Adrenal gland (tissue), 12 donors: ENCODE measurements around the gene BAG3. TPM values are rescaled to one million over a fixed set of nuclear protein-coding genes. Genes with fewer than 3 reads are reported as not detected.
A peak's percentile ranks its signal among the peaks of the same experiment; 100 is the strongest.
"Not testable (repeated sequence)": the region's sequence is repeated elsewhere in the genome, so short reads cannot be mapped to it uniquely, and the experiment has no call there.

Source experiments
- DNase-seq, 7 donors: peaks; one replicate each; pipeline ENCODE4 v3.0.0-alpha.2; 2019 to 2020
- H3K27ac ChIP-seq, 5 donors: fragments of 200-600 bp; sonication (generic) in 4 of 5; 1 replicate in 3 of 5; 2 replicates in 2 of 5; pipeline versions ENCODE4 v1.5.1 to v1.8.0; 2016 to 2020; ENCODE audit warnings: mild to moderate bottlenecking in 1 of 5
- H3K27me3 ChIP-seq: fragments of 200-600 bp; 2 replicates; pipeline ENCODE4 v1.8.0; 2021
- H3K36me3 ChIP-seq, 2 donors: fragments of 200-600 bp; replicated peaks in 1 of 2; 1 replicate in 1 of 2; 2 replicates in 1 of 2; pipeline versions ENCODE4 v1.5.1 to v1.8.0; 2018 to 2022
- H3K4me1 ChIP-seq, 2 donors: fragments of 200-600 bp; replicated peaks in 1 of 2; 1 replicate in 1 of 2; 2 replicates in 1 of 2; pipeline versions ENCODE4 v1.5.1 to v1.8.0; 2018 to 2021
- H3K4me3 ChIP-seq, 4 donors: fragments of 200-600 bp; sonication (generic) in 3 of 4; one replicate each; pipeline ENCODE4 v1.5.1; 2016 to 2018
- H3K9me3 ChIP-seq, 3 donors: fragments of 200-600 bp; sonication (generic) in 1 of 3; replicated peaks in 1 of 3; 1 replicate in 2 of 3; 2 replicates in 1 of 3; pipeline versions ENCODE4 v1.5.1 to v1.8.0; 2016 to 2021
- CTCF ChIP-seq, 6 experiments: fragments of 450-650 bp in 4 of 6; fragments of 200-600 bp in 2 of 6; sonication (generic) in 1 of 6; IDR thresholded peaks; 1 replicate in 5 of 6; 2 replicates in 1 of 6; pipeline versions ENCODE4 v1.5.1 to v1.8.0; 2016 to 2021; ENCODE audit warnings: antibody characterized with exemption in 6 of 6, mild to moderate bottlenecking in 2 of 6, moderate library complexity in 1 of 6
- POLR2A ChIP-seq, 2 donors: fragments of 450-650 bp; IDR thresholded peaks; one replicate each; pipeline ENCODE4 v1.6.1; 2017; ENCODE audit warnings: antibody characterized with exemption in 2 of 2, mild to moderate bottlenecking in 2 of 2, moderate library complexity in 1 of 2
- WGBS, 4 donors: extraction: QIAGEN DNeasy Blood & Tissue Kit in 2 of 4; methylation state at CpG; one replicate each; pipeline versions ENCODE4 v1.1.5 to v1.1.7; 2013 to 2017; 5-methylcytosine and 5-hydroxymethylcytosine counted together
- intact Hi-C, 2 donors: fragments of 100-400 bp; cut with DNase I; formaldehyde crosslinking; loops; one replicate each; pipeline versions ENCODE4 v1.14.1 to v1.15.0; 2022 to 2023
- polyA plus RNA-seq, 3 donors: library from polyadenylated mRNA; stranded (reverse); fragments of 200-250 nt in 2 of 3; fragments of 350-450 nt in 1 of 3; fragmentation: Illumina TruSeq in 1 of 3; extraction: RNeasy Lipid Tissue Mini Kit (QIAGEN cat#74804) in 1 of 3; gene quantifications; one replicate each; pipeline ENCODE4 v1.2.3, GENCODE V29; 2013 to 2014
- total RNA-seq, 9 donors: library from RNA; depleted of rRNA in 4 of 9; stranded (reverse); fragments of >200 nt in 4 of 9; fragments of 120-200 nt in 1 of 9; fragmentation: NEBNext Ultra II Directional in 1 of 9; extraction: Animal tissue kit (Norgen Biotek cat#: 25700) in 1 of 9; gene quantifications; one replicate each; pipeline versions ENCODE4 v1.1.0 to v1.2.4, GENCODE V29; 2013 to 2023
- donor health status: healthy with polysubstance abuse.
- donor health status: Bipolar disorder and iron deficiency.
- donor health status: DM: yes; HTN: yes; CAD: no.
- donor health status: DM: no; HTN: no; CAD: no.
- donor health status: DM: no; HTN: no; CAD: no.
- donor health status: DM: yes; HTN: yes; CAD: no.

Gene BAG3
- total and polyA plus RNA-seq, 12 donors: 6.1 to 49.3 (median 30.0) TPM

- H3K4me3 ChIP-seq: no peak overlapping the region
- H3K36me3 ChIP-seq: no peaks in the 10 kb centered on the region
- no peaks in the 10 kb centered on the region for H3K9me3 ChIP-seq
- intact Hi-C loops: no loop called here
- TF ChIP-seq CTCF (IDR thresholded peaks at IDR 0.05) (no peak), POLR2A (IDR thresholded peaks at IDR 0.05) (no peak)
- peaks cover 29 to 79% of the 10 kb centered on the region in 2 donors for H3K4me1 ChIP-seq
- no peaks in the 10 kb centered on the region for H3K27me3 ChIP-seq
- no peak for DNase-seq
- H3K27ac ChIP-seq: peak overlapping the region in 2 of 5 donors; percentile 92 to 99
- 81 to 87% (median 82%) methylated on average over 6 to 10 of the region's 10 CpGs for WGBS, 4 donors
Observed at GRCh38 chr10:119659951-119660350, 8.8 kb downstream of the BAG3 start.

- H3K9me3 ChIP-seq, H3K27me3 ChIP-seq, DNase-seq, intact Hi-C loops, H3K36me3 ChIP-seq, H3K4me3 ChIP-seq: not testable (repeated sequence)
- Histone ChIP-seq H3K27ac (peak overlapping the region in 2 of 5 donors; percentile 21 to 58), H3K4me1 (peaks cover 28 to 76% of the 10 kb centered on the region in 2 donors)
- WGBS, 4 donors: 86 to 96% (median 91%) methylated on average over 7 of the region's 7 CpGs
Observed at GRCh38 chr10:119662076-119662605, 11.0 kb downstream of the BAG3 start.

GRCh38 chr10:119663866-119664698 is 12.9 kb downstream of the BAG3 start:
- H3K27ac ChIP-seq: peak overlapping the region in 2 of 5 donors; percentile 73 to 74
- H3K27me3 ChIP-seq: no peaks in the 10 kb centered on the region
- H3K4me1 ChIP-seq: peaks cover 28 to 76% of the 10 kb centered on the region in 2 donors
- TF ChIP-seq CTCF (IDR thresholded peaks at IDR 0.05): no peak
- no peak for TF ChIP-seq POLR2A (IDR thresholded peaks at IDR 0.05)
- intact Hi-C loops: no loop called here
- no peak overlapping the region for H3K4me3 ChIP-seq
- WGBS, 4 donors: 75 to 78% (median 76%) methylated on average over 10 to 12 of the region's 12 CpGs
- peak in 1 of 7 donors; percentile 86 for DNase-seq
- no peaks in the 10 kb centered on the region for H3K36me3 ChIP-seq
- H3K9me3 ChIP-seq: no peaks in the 10 kb centered on the region

- no peaks in the 10 kb centered on the region for H3K9me3 ChIP-seq
- no peak for DNase-seq
- WGBS, 4 donors: 70 to 87% (median 75%) methylated on average over 14 of the region's 14 CpGs
- intact Hi-C loops: no loop called here
- H3K27me3 ChIP-seq: no peaks in the 10 kb centered on the region
- H3K4me1 ChIP-seq: peaks cover 19 to 65% of the 10 kb centered on the region in 2 donors
- TF ChIP-seq POLR2A (IDR thresholded peaks at IDR 0.05): no peak
- no peak for TF ChIP-seq CTCF (IDR thresholded peaks at IDR 0.05)
- H3K36me3 ChIP-seq: peaks cover 0 to 15% of the 10 kb centered on the region in 2 donors
- H3K4me3 ChIP-seq: no peak overlapping the region
- peak overlapping the region in 4 of 5 donors; percentile 66 to 93 (median 88) for H3K27ac ChIP-seq
Observed at GRCh38 chr10:119665901-119666708, 14.9 kb downstream of the BAG3 start.
